ENCODE measurements around the gene SYDE2.
A peak's percentile ranks its signal among the peaks of the same experiment; 100 is the strongest.
"Not testable (repeated sequence)": the region's sequence is repeated elsewhere in the genome, so short reads cannot be mapped to it uniquely, and the experiment has no call there.

SYDE2 gene

GRCh38 chr1:85157436-85157835, 43.4 kb downstream of the SYDE2 start:
- no peak overlapping the region for H3K4me3 ChIP-seq (ENCODE audit: low read depth, low read length)
- DNase-seq (ENCODE audit: low read depth, low spot score) = no peak
- in situ Hi-C loops (cut with HindIII; ENCODE audit: low sequenced_read_pairs) = no loop called here
- TF ChIP-seq CTCF (IDR thresholded peaks at IDR 0.05; ENCODE audit: low read depth, low read length) = no peak

GRCh38 chr1:85153149-85153891, 47.5 kb downstream of the SYDE2 start:
- in situ Hi-C loops (cut with HindIII; ENCODE audit: low sequenced_read_pairs) = no loop called here
- no peak for TF ChIP-seq CTCF (IDR thresholded peaks at IDR 0.05; ENCODE audit: low read depth, low read length)
- DNase-seq (ENCODE audit: low read depth, low spot score) = no peak
- H3K4me3 ChIP-seq (ENCODE audit: low read depth, low read length) = no peak overlapping the region

GRCh38 chr1:85151446-85151845, 49.4 kb downstream of the SYDE2 start:
- in situ Hi-C loops (cut with HindIII; ENCODE audit: low sequenced_read_pairs) = no loop called here
- DNase-seq (ENCODE audit: low read depth, low spot score) = no peak
- TF ChIP-seq CTCF (IDR thresholded peaks at IDR 0.05; ENCODE audit: low read depth, low read length) = no peak
- no peak overlapping the region for H3K4me3 ChIP-seq (ENCODE audit: low read depth, low read length)

- in situ Hi-C loops (cut with HindIII; ENCODE audit: low sequenced_read_pairs) = no loop called here
- no peak overlapping the region for H3K4me3 ChIP-seq (ENCODE audit: low read depth, low read length)
- TF ChIP-seq CTCF (IDR thresholded peaks at IDR 0.05; ENCODE audit: low read depth, low read length) = no peak
- DNase-seq (ENCODE audit: low read depth, low spot score) = no peak
Observed at GRCh38 chr1:85149805-85150204, 51.0 kb downstream of the SYDE2 start.

GRCh38 chr1:85148524-85149250, 52.1 kb downstream of the SYDE2 start:
- peak; percentile 39 for DNase-seq (ENCODE audit: low read depth, low spot score)
- in situ Hi-C loops (cut with HindIII; ENCODE audit: low sequenced_read_pairs) = no loop called here

GRCh38 chr1:85146972-85147359, 53.9 kb downstream of the SYDE2 start:
- TF ChIP-seq CTCF (IDR thresholded peaks at IDR 0.05; ENCODE audit: low read depth, low read length) = no peak
- in situ Hi-C loops (cut with HindIII; ENCODE audit: low sequenced_read_pairs) = no loop called here
- H3K4me3 ChIP-seq (ENCODE audit: low read depth, low read length) = no peak overlapping the region
- DNase-seq (ENCODE audit: low read depth, low spot score) = peak; percentile 22

More at GRCh38 chr1:85148524-85149250, 52.1 kb downstream of the SYDE2 start:
- H3K4me3 ChIP-seq (ENCODE audit: low read depth, low read length) = no peak overlapping the region
- no peak for TF ChIP-seq CTCF (IDR thresholded peaks at IDR 0.05; ENCODE audit: low read depth, low read length)

GRCh38 chr1:85146298-85146971, 54.4 kb downstream of the SYDE2 start:
- H3K4me3 ChIP-seq (ENCODE audit: low read depth, low read length); in situ Hi-C loops (cut with HindIII; ENCODE audit: low sequenced_read_pairs); DNase-seq (ENCODE audit: low read depth, low spot score): not testable (repeated sequence)

All from astrocyte of the spinal cord (primary cell).